ENCODE measurements around the gene BASP1.
"Not testable (repeated sequence)": the region's sequence is repeated elsewhere in the genome, so short reads cannot be mapped to it uniquely, and the experiment has no call there.

Gene BASP1

GRCh38 chr5:17288570-17288969, 71.1 kb downstream of the BASP1 start:
- DNase-seq (ENCODE audit: low read depth, low spot score): no peak

- no peak for DNase-seq (ENCODE audit: low read depth, low spot score)
Observed at GRCh38 chr5:17289681-17290539, 72.5 kb downstream of the BASP1 start.

GRCh38 chr5:17290540-17290974, 73.1 kb downstream of the BASP1 start:
- DNase-seq (ENCODE audit: low read depth, low spot score): no peak

GRCh38 chr5:17292434-17293015, 75.1 kb downstream of the BASP1 start:
- DNase-seq (ENCODE audit: low read depth, low spot score): no peak

GRCh38 chr5:17294639-17295311, 77.3 kb downstream of the BASP1 start:
- no peak for DNase-seq (ENCODE audit: low read depth, low spot score)

- no peak for DNase-seq (ENCODE audit: low read depth, low spot score)
Observed at GRCh38 chr5:17295671-17296070, 78.2 kb downstream of the BASP1 start.

- no peak for DNase-seq (ENCODE audit: low read depth, low spot score)
Observed at GRCh38 chr5:17302106-17302505, 84.7 kb downstream of the BASP1 start.

- no peak for DNase-seq (ENCODE audit: low read depth, low spot score)
Observed at GRCh38 chr5:17302604-17303003, 85.2 kb downstream of the BASP1 start.

- DNase-seq (ENCODE audit: low read depth, low spot score): no peak
Observed at GRCh38 chr5:17304282-17304681, 86.9 kb downstream of the BASP1 start.

GRCh38 chr5:17305017-17305416, 87.6 kb downstream of the BASP1 start:
- no peak for DNase-seq (ENCODE audit: low read depth, low spot score)

- no peak for DNase-seq (ENCODE audit: low read depth, low spot score)
Observed at GRCh38 chr5:17305964-17306725, 88.7 kb downstream of the BASP1 start.

- no peak for DNase-seq (ENCODE audit: low read depth, low spot score)
Observed at GRCh38 chr5:17306726-17307091, 89.3 kb downstream of the BASP1 start.

GRCh38 chr5:17307440-17307839, 90.0 kb downstream of the BASP1 start:
- not testable (repeated sequence) for DNase-seq (ENCODE audit: low read depth, low spot score)

- no peak for DNase-seq (ENCODE audit: low read depth, low spot score)
Observed at GRCh38 chr5:17308326-17309065, 91.1 kb downstream of the BASP1 start.

GRCh38 chr5:17309462-17309861, 92.0 kb downstream of the BASP1 start:
- no peak for DNase-seq (ENCODE audit: low read depth, low spot score)

- DNase-seq (ENCODE audit: low read depth, low spot score): not testable (repeated sequence)
Observed at GRCh38 chr5:17310502-17310901, 93.1 kb downstream of the BASP1 start.

GRCh38 chr5:17311811-17312210, 94.4 kb downstream of the BASP1 start:
- DNase-seq (ENCODE audit: low read depth, low spot score): not testable (repeated sequence)

- DNase-seq (ENCODE audit: low read depth, low spot score): no peak
Observed at GRCh38 chr5:17312358-17312757, 94.9 kb downstream of the BASP1 start.

- DNase-seq (ENCODE audit: low read depth, low spot score): no peak
Observed at GRCh38 chr5:17314907-17315471, 97.6 kb downstream of the BASP1 start.

- no peak for DNase-seq (ENCODE audit: low read depth, low spot score)
Observed at GRCh38 chr5:17315710-17316221, 98.3 kb downstream of the BASP1 start.

Measured in activated CD4-positive, CD25-positive, alpha-beta regulatory T cell treated with anti-CD3 and anti-CD28 coated beads, Interleukin-2, amount 50 U/mL, for 16 hours (primary cell).